Measurements from ENCODE around the gene SH3GLB1.

DNA sequence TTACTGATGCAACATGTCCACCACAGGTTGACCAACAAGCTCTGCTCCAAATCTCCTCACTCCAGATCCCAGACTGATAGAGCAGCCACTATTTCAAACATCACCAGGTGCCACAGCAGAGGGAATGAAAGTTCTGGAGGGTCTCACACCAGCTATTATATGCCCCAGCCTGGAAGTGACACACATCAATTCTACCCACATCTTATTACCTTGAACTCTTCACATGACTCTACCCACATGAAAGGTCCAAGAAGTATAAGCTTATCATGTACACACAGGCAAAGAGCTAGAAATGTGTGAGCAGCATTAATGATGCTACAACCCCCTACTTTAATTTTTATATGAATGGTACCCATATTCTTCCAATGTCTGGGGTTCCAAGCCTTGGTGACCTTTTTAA is 64.2 kb downstream of the SH3GLB1 start:
- TF ChIP-seq, protein P1, sequence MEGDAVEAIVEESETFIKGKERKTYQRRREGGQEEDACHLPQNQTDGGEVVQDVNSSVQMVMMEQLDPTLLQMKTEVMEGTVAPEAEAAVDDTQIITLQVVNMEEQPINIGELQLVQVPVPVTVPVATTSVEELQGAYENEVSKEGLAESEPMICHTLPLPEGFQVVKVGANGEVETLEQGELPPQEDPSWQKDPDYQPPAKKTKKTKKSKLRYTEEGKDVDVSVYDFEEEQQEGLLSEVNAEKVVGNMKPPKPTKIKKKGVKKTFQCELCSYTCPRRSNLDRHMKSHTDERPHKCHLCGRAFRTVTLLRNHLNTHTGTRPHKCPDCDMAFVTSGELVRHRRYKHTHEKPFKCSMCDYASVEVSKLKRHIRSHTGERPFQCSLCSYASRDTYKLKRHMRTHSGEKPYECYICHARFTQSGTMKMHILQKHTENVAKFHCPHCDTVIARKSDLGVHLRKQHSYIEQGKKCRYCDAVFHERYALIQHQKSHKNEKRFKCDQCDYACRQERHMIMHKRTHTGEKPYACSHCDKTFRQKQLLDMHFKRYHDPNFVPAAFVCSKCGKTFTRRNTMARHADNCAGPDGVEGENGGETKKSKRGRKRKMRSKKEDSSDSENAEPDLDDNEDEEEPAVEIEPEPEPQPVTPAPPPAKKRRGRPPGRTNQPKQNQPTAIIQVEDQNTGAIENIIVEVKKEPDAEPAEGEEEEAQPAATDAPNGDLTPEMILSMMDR (IDR thresholded peaks at IDR 0.05; ENCODE audit: extremely low read depth in 1 of 2, insufficient read depth in 1 of 2, low read depth in 1 of 2, low read length in 2 of 2): no peak
- TF ChIP-seq FOS (IDR thresholded peaks at IDR 0.05; ENCODE audit: borderline replicate concordance, insufficient read depth, low read length) (no peak), POLR2A (IDR thresholded peaks at IDR 0.05; ENCODE audit: low read depth, low read length) (no peak), EZH2 (IDR thresholded peaks at IDR 0.05; ENCODE audit: borderline replicate concordance, low read depth, low read length, severe bottlenecking) (no peak), POLR2AphosphoS5 (IDR thresholded peaks at IDR 0.05; ENCODE audit: insufficient read depth, low read depth, low read length) (no peak)
